ENCODE data around the gene PARPBP. TPM values are rescaled to one million over a fixed set of nuclear protein-coding genes. Genes with fewer than 3 reads are reported as not detected.
A peak's percentile ranks its signal among the peaks of the same experiment; 100 is the strongest.

The PARPBP gene
- total and polyA plus RNA-seq, 2 of the 13 experiments (the other 11 are each of a cell fraction or from before 2014, with no cell fraction given) = 6.7 to 28.4 TPM

DNA sequence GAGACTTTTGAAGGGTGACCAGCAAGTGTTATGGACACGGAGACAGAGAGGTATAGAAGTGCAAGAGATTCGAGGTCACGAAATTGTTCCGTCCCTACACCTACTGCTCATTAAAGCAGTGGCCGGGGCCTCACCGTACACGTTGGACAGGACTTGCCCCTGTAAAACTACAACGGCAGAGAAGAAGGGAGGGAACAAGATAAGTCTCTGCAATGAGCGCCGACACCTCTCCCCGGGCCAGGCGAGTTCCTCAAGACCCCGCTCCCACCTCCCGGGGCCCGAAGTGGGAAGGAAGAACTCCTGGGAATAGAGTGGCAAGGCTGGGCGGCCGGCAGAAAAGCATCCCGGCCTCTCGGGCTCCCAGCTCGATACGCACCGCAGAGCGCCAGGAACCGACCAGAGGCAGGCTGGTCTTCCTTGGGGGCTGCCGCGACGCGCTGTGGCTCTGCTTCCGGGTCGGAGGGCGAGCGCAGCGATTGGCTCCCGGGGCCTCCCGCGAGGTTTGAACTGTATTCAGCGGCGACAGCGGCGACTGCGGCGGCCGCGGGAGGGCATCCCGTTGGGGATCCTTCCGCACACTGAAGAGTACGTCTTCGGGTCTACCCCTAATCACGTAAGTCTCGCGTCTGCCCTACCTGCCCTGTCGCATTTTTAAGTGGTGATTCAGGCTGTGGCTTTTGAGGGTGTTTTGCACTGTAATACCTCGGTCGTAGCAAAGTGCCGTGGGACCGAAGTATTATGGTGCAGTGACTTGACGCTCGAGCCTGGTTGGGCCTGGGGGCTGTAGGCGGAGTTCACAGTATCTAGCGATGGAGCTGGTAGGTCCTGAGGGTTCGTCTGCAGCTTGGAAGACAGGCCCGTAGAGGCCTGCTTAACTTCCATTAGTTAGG lies at the start of gene PARPBP, which contains the start of gene NUP37 (continued):
- TF ChIP-seq, protein P1, sequence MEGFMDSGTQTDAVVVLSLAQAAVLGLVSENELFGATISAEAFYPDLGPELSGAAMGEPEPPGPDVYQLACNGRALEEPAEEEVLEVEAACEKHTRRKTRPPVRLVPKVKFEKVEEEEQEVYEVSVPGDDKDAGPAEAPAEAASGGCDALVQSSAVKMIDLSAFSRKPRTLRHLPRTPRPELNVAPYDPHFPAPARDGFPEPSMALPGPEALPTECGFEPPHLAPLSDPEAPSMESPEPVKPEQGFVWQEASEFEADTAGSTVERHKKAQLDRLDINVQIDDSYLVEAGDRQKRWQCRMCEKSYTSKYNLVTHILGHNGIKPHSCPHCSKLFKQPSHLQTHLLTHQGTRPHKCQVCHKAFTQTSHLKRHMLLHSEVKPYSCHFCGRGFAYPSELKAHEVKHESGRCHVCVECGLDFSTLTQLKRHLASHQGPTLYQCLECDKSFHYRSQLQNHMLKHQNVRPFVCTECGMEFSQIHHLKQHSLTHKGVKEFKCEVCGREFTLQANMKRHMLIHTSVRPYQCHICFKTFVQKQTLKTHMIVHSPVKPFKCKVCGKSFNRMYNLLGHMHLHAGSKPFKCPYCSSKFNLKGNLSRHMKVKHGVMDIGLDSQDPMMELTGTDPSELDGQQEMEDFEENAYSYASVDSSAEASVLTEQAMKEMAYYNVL (CRISPR knock-in tag; IDR thresholded peaks at IDR 0.05; ENCODE audit: borderline replicate concordance) = no peak
- TF ChIP-seq, protein P2, sequence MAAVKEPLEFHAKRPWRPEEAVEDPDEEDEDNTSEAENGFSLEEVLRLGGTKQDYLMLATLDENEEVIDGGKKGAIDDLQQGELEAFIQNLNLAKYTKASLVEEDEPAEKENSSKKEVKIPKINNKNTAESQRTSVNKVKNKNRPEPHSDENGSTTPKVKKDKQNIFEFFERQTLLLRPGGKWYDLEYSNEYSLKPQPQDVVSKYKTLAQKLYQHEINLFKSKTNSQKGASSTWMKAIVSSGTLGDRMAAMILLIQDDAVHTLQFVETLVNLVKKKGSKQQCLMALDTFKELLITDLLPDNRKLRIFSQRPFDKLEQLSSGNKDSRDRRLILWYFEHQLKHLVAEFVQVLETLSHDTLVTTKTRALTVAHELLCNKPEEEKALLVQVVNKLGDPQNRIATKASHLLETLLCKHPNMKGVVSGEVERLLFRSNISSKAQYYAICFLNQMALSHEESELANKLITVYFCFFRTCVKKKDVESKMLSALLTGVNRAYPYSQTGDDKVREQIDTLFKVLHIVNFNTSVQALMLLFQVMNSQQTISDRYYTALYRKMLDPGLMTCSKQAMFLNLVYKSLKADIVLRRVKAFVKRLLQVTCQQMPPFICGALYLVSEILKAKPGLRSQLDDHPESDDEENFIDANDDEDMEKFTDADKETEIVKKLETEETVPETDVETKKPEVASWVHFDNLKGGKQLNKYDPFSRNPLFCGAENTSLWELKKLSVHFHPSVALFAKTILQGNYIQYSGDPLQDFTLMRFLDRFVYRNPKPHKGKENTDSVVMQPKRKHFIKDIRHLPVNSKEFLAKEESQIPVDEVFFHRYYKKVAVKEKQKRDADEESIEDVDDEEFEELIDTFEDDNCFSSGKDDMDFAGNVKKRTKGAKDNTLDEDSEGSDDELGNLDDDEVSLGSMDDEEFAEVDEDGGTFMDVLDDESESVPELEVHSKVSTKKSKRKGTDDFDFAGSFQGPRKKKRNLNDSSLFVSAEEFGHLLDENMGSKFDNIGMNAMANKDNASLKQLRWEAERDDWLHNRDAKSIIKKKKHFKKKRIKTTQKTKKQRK (IDR thresholded peaks at IDR 0.05; ENCODE audit: low read length) = no peak
- TF ChIP-seq BCL6 (CRISPR knock-in tag; IDR thresholded peaks at IDR 0.05) (0 out of 2 replicates have a peak, but pooled peaks have one; percentile 8), ISL2 (CRISPR knock-in tag; IDR thresholded peaks at IDR 0.05) (peak; percentile 77), MEIS1 (CRISPR knock-in tag; IDR thresholded peaks at IDR 0.05; ENCODE audit: borderline replicate concordance) (peak; percentile 20; the same call in 1 of the 2 replicates), GATA4 (IDR thresholded peaks at IDR 0.05; ENCODE audit: borderline replicate concordance, low read depth) (0 out of 2 replicates have a peak, but pooled peaks have one; percentile 20), NR1H2 (CRISPR knock-in tag; IDR thresholded peaks at IDR 0.05; ENCODE audit: borderline replicate concordance, low read depth) (no peak), NFYB (CRISPR knock-in tag; IDR thresholded peaks at IDR 0.05) (peak; percentile 93), DDIT3 (CRISPR knock-in tag; IDR thresholded peaks at IDR 0.05) (no peak), JDP2 (CRISPR knock-in tag; IDR thresholded peaks at IDR 0.05; ENCODE audit: borderline replicate concordance) (no peak), ZNF282 (IDR thresholded peaks at IDR 0.05; ENCODE audit: partially characterized antibody) (no peak), IRX3 (CRISPR knock-in tag; IDR thresholded peaks at IDR 0.05; ENCODE audit: borderline replicate concordance, low read depth) (peak; percentile 73; the same call in 1 of the 2 replicates), KDM3A (CRISPR knock-in tag; IDR thresholded peaks at IDR 0.05; ENCODE audit: low read depth) (no peak; the same call in 1 of the 2 replicates), SP1 (IDR thresholded peaks at IDR 0.05) (no peak), SP1 (CRISPR knock-in tag; IDR thresholded peaks at IDR 0.05) (no peak), NR2F1 (CRISPR knock-in tag; IDR thresholded peaks at IDR 0.05) (no peak), FOXO4 (CRISPR knock-in tag; conservative IDR thresholded peaks at IDR 0.05) (0 out of 2 replicates have a peak, but pooled peaks have one; percentile 49)
